K562 (cell line): ENCODE results near the gene FDPS. TPM values are rescaled to one million over a fixed set of nuclear protein-coding genes. Genes with fewer than 3 reads are reported as not detected.
A peak's percentile ranks its signal among the peaks of the same experiment; 100 is the strongest.

Source experiments
- ATAC-seq: fragments of 200-7000 bp; cut with Tn5 transposase; 3 replicates; pipeline ENCODE4 v1.9.1; 2020; ENCODE audit warnings: moderate library complexity
- BruUV-seq: library from RNA; stranded (reverse); fragments of 400-500 nt; replicated peaks from 2 replicates; lab custom pipeline; 2021; lab: Mats Ljungman, UMichigan
- CTCF ChIA-PET: fragments of 300-600 bp; formaldehyde crosslinking; extraction: SDS; loops from one replicate; lab custom pipeline; 2021; ENCODE audit warnings: low intra/inter-chr PET ratio; lab: Yijun Ruan, JAX
- POLR2A ChIA-PET: fragments of 300-600, 350-650 bp; sonication (Branson Sonifier 250); formaldehyde crosslinking; extraction: SDS; loops from one replicate; lab custom pipeline; 2021; ENCODE audit warnings: antibody characterized with exemption, inconsistent platforms; lab: Yijun Ruan, JAX
- DNase-seq, 4 experiments: peaks; one replicate each; pipeline versions ENCODE4 v3.0.0 to v3.0.0-alpha.2; 2011 to 2018; ENCODE audit warnings: low spot score in 3 of 4, mixed read lengths in 3 of 4; ENCODE audit errors: extremely low read depth in 1 of 4
- FAIRE-seq: peaks from 2 replicates; lab custom pipeline; 2011; peaks lifted over from hg19 to GRCh38; lab: Jason Lieb, UNC
- H2AFZ ChIP-seq: 2 replicates; pipeline ENCODE4 v1.6.0; 2011; ENCODE audit warnings: low read depth, low read length, control low read depth, inconsistent platforms
- H3K27ac ChIP-seq: fragments of 200-600 bp; 3 replicates; pipeline ENCODE4 v1.8.0; 2011; ENCODE audit warnings: low read depth, mild to moderate bottlenecking, control low read depth, inconsistent platforms, low read length, moderate library complexity, mixed read lengths; ENCODE audit errors: extremely low read depth
- H3K27me3 ChIP-seq, 2 experiments: fragments of 300-600 bp in 1 of 2; 2 replicates in 1 of 2; 3 replicates in 1 of 2; pipeline versions ENCODE4 v1.6.0 to v1.8.0; 2011; ENCODE audit warnings: inconsistent platforms in 2 of 2, low read length in 2 of 2, mild to moderate bottlenecking in 1 of 2, mixed read lengths in 1 of 2, moderate library complexity in 1 of 2; ENCODE audit not compliant: control insufficient read depth in 2 of 2, insufficient read depth in 2 of 2
- H3K36me3 ChIP-seq: fragments of 300-600 bp; 3 replicates; pipeline ENCODE4 v1.8.0; 2011; ENCODE audit warnings: mild to moderate bottlenecking, low read length, inconsistent platforms; ENCODE audit not compliant: control insufficient read depth, insufficient read depth
- H3K4me1 ChIP-seq, 2 experiments: fragments of 200-600 bp in 1 of 2; replicated peaks in 1 of 2; 2 replicates in 1 of 2; 3 replicates in 1 of 2; pipeline versions ENCODE4 v1.5.1 to v1.8.0; 2011; ENCODE audit warnings: inconsistent platforms in 2 of 2, low read length in 2 of 2, mild to moderate bottlenecking in 1 of 2, mixed read lengths in 1 of 2, moderate library complexity in 1 of 2; ENCODE audit not compliant: control insufficient read depth in 2 of 2, insufficient read depth in 2 of 2
- H3K4me2 ChIP-seq: 2 replicates; pipeline ENCODE4 v1.6.1; 2011; ENCODE audit warnings: low read length, control low read depth, inconsistent platforms, mixed read lengths; ENCODE audit not compliant: insufficient read depth
- H3K4me3 ChIP-seq: fragments of 200-600 bp; sonication (generic), shearing (Covaris generic); 2 replicates; pipeline ENCODE4 v1.5.1; 2016; ENCODE audit warnings: control low read depth, inconsistent platforms
- H3K79me2 ChIP-seq: fragments of 200-600 bp; 3 replicates; pipeline ENCODE4 v1.8.0; 2011; ENCODE audit warnings: low read length, inconsistent platforms; ENCODE audit not compliant: control insufficient read depth, insufficient read depth
- H3K9ac ChIP-seq, 2 experiments: 2 replicates each; pipeline versions ENCODE4 v1.6.0 to v1.6.1; 2011; ENCODE audit warnings: low read depth in 2 of 2, low read length in 2 of 2, control low read depth in 1 of 2, inconsistent platforms in 1 of 2, mild to moderate bottlenecking in 1 of 2, mixed read lengths in 1 of 2; ENCODE audit not compliant: insufficient read depth in 1 of 2
- H3K9me1 ChIP-seq: one replicate; pipeline ENCODE4 v1.6.0; 2011; ENCODE audit warnings: inconsistent platforms, mild to moderate bottlenecking, low read length, moderate library complexity; ENCODE audit not compliant: control insufficient read depth, insufficient read depth
- H3K9me3 ChIP-seq: replicated peaks from 2 replicates; pipeline ENCODE4 v1.5.1; 2011; ENCODE audit warnings: low read depth, low read length, inconsistent platforms; ENCODE audit not compliant: control insufficient read depth, insufficient read depth
- H4K20me1 ChIP-seq: replicated peaks from 2 replicates; pipeline ENCODE4 v1.6.1; 2011; ENCODE audit warnings: low read length, inconsistent platforms, mixed read lengths; ENCODE audit not compliant: control insufficient read depth, insufficient read depth
- GATAD2A ChIP-seq: fragments of 450-650 bp; IDR thresholded peaks from 2 replicates; pipeline ENCODE4 v1.6.1; 2017
- HIVEP1 ChIP-seq: fragments of 250-450 bp; sonication (Bioruptor Pico); IDR thresholded peaks from 2 replicates; pipeline ENCODE4 v1.4.0; 2020; ENCODE audit warnings: mild to moderate bottlenecking
- HNRNPH1 ChIP-seq: fragments of 200-400 bp; formaldehyde crosslinking; optimal IDR thresholded peaks from 2 replicates; pipeline ENCODE3; 2017; ENCODE audit warnings: low read depth, mild to moderate bottlenecking, low read length, moderate library complexity
- MIER1 ChIP-seq: fragments of 450-650 bp; IDR thresholded peaks from 2 replicates; pipeline ENCODE4 v1.6.1; 2016; ENCODE audit warnings: antibody characterized with exemption, mild to moderate bottlenecking, low read depth
- PTRF ChIP-seq: fragments of 450-650 bp; IDR thresholded peaks from 2 replicates; pipeline ENCODE4 v1.6.1; 2016; ENCODE audit warnings: mild to moderate bottlenecking, missing genetic modification characterization, missing compliant biosample characterization
- SMARCC2 ChIP-seq: fragments of 450-650 bp; IDR thresholded peaks from 2 replicates; pipeline ENCODE4 v1.6.1; 2017; ENCODE audit warnings: antibody characterized with exemption, moderate library complexity, mild to moderate bottlenecking, low read depth
- WGBS: fragments of 100-300 bp; shearing (Covaris generic); methylation state at CpG from one replicate; pipeline ENCODE4 v1.1.6; 2016; ENCODE audit warnings: low coverage, mixed read lengths; ENCODE audit not compliant: insufficient coverage; ENCODE audit errors: missing lambda C conversion rate; 5-methylcytosine and 5-hydroxymethylcytosine counted together
- in situ Hi-C: fragments of 300-500 bp; cut with MboI; formaldehyde crosslinking; loops from 4 replicates; pipeline ENCODE4 v1.15.0; 2018; ENCODE audit warnings: inconsistent platforms, mixed read lengths
- intact Hi-C: fragments of 100-400 bp; cut with micrococcal nuclease; formaldehyde crosslinking; loops from 2 replicates; pipeline ENCODE4 v1.14.2; 2022
- polyA plus RNA-seq, 8 experiments: library from polyadenylated mRNA; depleted of rRNA in 4 of 8; stranded (reverse) in 5 of 8; unstranded in 3 of 8; fragments of >200 nt; fragmentation: Nextera tagmentation in 2 of 8; fragmentation: Illumina TruSeq in 1 of 8; extraction: Ambion mirVana in 2 of 8; extraction: Trizol in 1 of 8; gene quantifications; 2 replicates each; pipeline versions ENCODE4 v1.2.1 to v1.2.3, GENCODE V29; 2011 to 2014; ENCODE audit warnings: inconsistent platforms in 1 of 8, missing spikeins in 1 of 8
- total RNA-seq, 7 experiments: library from RNA; depleted of rRNA in 6 of 7; stranded (reverse); fragments of >200 nt in 6 of 7; fragmentation: Illumina TruSeq in 2 of 7; extraction: Trizol in 2 of 7; gene quantifications; 2 replicates each; pipeline versions ENCODE4 v1.2.1 to v1.2.3, GENCODE V29; 2011 to 2021; ENCODE audit warnings: low replicate concordance in 1 of 7
- TF ChIP-seq, protein P1 (sequence below): sonication (generic); formaldehyde crosslinking; IDR thresholded peaks from 2 replicates; pipeline ENCODE4 v1.8.0; 2022; ENCODE audit warnings: mild to moderate bottlenecking, missing genetic modification reagents
- TF ChIP-seq, protein P2 (sequence below): fragments of 250-450 bp; sonication (Bioruptor Pico); IDR thresholded peaks from 2 replicates; pipeline ENCODE4 v1.4.0; 2020; ENCODE audit warnings: mild to moderate bottlenecking, moderate library complexity, borderline replicate concordance

FDPS gene
- total and polyA plus RNA-seq, 9 of the 15 experiments (the other 6 are each of a cell fraction or from before 2014, with no cell fraction given): 247 to 884 (median 360) TPM

- Histone ChIP-seq H3K27ac (no peak overlapping the region), H3K36me3 (peaks cover 58% of the 10 kb centered on the region), H3K27me3 (no peaks in the 10 kb centered on the region), H3K9ac (peak overlapping the region in 1 of 2 experiments; percentile 64; a peak in 2 of 4 replicates), H3K9me3 (no peaks in the 10 kb centered on the region), H3K79me2 (peaks cover 17% of the 10 kb centered on the region; the same call in 2 of the 3 replicates), H3K4me1 (peaks cover 5 to 33% of the 10 kb centered on the region in 2 experiments; a peak in 4 of 5 replicates), H3K9me1 (no peaks in the 10 kb centered on the region), H3K4me3 (no peak overlapping the region), H3K4me2 (no peak overlapping the region), H2AFZ (no peak overlapping the region), H4K20me1 (no peaks in the 10 kb centered on the region)
- ChIA-PET CTCF (no interaction called here), POLR2A (no interaction called here)
- in situ Hi-C loops (no loop called here), intact Hi-C loops (no loop called here)
- DNase-seq (no peak), FAIRE-seq (no peak), ATAC-seq (no peak)
- BruUV-seq: TSS peak; percentile 47
- WGBS: 88% methylated on average over 35 of the region's 46 CpGs
- TF ChIP-seq GATAD2A (no peak), MIER1 (no peak), HIVEP1 (CRISPR knock-in tag) (no peak), PTRF (no peak), SMARCC2 (no peak), HNRNPH1 (no peak)
- TF ChIP-seq, protein P1, sequence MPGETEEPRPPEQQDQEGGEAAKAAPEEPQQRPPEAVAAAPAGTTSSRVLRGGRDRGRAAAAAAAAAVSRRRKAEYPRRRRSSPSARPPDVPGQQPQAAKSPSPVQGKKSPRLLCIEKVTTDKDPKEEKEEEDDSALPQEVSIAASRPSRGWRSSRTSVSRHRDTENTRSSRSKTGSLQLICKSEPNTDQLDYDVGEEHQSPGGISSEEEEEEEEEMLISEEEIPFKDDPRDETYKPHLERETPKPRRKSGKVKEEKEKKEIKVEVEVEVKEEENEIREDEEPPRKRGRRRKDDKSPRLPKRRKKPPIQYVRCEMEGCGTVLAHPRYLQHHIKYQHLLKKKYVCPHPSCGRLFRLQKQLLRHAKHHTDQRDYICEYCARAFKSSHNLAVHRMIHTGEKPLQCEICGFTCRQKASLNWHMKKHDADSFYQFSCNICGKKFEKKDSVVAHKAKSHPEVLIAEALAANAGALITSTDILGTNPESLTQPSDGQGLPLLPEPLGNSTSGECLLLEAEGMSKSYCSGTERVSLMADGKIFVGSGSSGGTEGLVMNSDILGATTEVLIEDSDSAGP: no peak
- TF ChIP-seq, protein P2, sequence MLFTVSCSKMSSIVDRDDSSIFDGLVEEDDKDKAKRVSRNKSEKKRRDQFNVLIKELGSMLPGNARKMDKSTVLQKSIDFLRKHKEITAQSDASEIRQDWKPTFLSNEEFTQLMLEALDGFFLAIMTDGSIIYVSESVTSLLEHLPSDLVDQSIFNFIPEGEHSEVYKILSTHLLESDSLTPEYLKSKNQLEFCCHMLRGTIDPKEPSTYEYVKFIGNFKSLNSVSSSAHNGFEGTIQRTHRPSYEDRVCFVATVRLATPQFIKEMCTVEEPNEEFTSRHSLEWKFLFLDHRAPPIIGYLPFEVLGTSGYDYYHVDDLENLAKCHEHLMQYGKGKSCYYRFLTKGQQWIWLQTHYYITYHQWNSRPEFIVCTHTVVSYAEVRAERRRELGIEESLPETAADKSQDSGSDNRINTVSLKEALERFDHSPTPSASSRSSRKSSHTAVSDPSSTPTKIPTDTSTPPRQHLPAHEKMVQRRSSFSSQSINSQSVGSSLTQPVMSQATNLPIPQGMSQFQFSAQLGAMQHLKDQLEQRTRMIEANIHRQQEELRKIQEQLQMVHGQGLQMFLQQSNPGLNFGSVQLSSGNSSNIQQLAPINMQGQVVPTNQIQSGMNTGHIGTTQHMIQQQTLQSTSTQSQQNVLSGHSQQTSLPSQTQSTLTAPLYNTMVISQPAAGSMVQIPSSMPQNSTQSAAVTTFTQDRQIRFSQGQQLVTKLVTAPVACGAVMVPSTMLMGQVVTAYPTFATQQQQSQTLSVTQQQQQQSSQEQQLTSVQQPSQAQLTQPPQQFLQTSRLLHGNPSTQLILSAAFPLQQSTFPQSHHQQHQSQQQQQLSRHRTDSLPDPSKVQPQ (CRISPR knock-in tag): no peak
These were observed 14.0 kb upstream of the FDPS start for GRCh38 chr1:155294520-155295182.
